WERI-Rb-1 (cell line): ENCODE measurements around the gene BCAR3.

Experiments
- DNase-seq: peaks from one replicate; pipeline ENCODE4 v3.0.0-alpha.2; 2020
- H3K27ac ChIP-seq: fragments of 250-450 bp; sonication (Bioruptor Pico); 2 replicates; pipeline ENCODE4 v1.5.1; 2020; ENCODE audit warnings: mild to moderate bottlenecking, moderate library complexity
- H3K27me3 ChIP-seq: fragments of 250-450 bp; sonication (Bioruptor Pico); 2 replicates; pipeline ENCODE4 v1.5.1; 2021; ENCODE audit warnings: mild to moderate bottlenecking, low read depth, moderate library complexity; ENCODE audit not compliant: insufficient read depth, severe bottlenecking
- H3K36me3 ChIP-seq: fragments of 250-450 bp; sonication (Bioruptor Pico); 2 replicates; pipeline ENCODE4 v1.5.1; 2020; ENCODE audit warnings: mild to moderate bottlenecking, moderate library complexity
- H3K4me3 ChIP-seq: 2 replicates; pipeline ENCODE4 v1.5.1; 2011; ENCODE audit warnings: low read depth, mild to moderate bottlenecking, control low read depth, low read length
- H3K9me3 ChIP-seq: fragments of 250-450 bp; sonication (Bioruptor Pico); 2 replicates; pipeline ENCODE4 v1.5.1; 2021; ENCODE audit warnings: mild to moderate bottlenecking, moderate library complexity; ENCODE audit not compliant: severe bottlenecking
- CTCF ChIP-seq: IDR thresholded peaks from 2 replicates; pipeline ENCODE4 v1.5.1; 2011; ENCODE audit warnings: low read depth, mild to moderate bottlenecking, control low read depth, inconsistent platforms, low read length

Gene BCAR3

GRCh38 chr1:93635614-93636543 lies 45.8 kb downstream of the BCAR3 start:
- no peak overlapping the region for H3K27ac ChIP-seq
- TF ChIP-seq CTCF = no peak
- H3K9me3 ChIP-seq = no peaks in the 10 kb centered on the region
- no peaks in the 10 kb centered on the region for H3K27me3 ChIP-seq
- H3K4me3 ChIP-seq = no peak overlapping the region
- no peaks in the 10 kb centered on the region for H3K36me3 ChIP-seq
- DNase-seq = no peak

GRCh38 chr1:93633313-93633712 lies 48.3 kb downstream of the BCAR3 start:
- Histone ChIP-seq H3K9me3 (no peaks in the 10 kb centered on the region), H3K27ac (no peak overlapping the region), H3K27me3 (no peaks in the 10 kb centered on the region), H3K4me3 (no peak overlapping the region), H3K36me3 (no peaks in the 10 kb centered on the region)
- TF ChIP-seq CTCF = no peak
- no peak for DNase-seq

- H3K4me3 ChIP-seq = no peak overlapping the region
- H3K9me3 ChIP-seq = no peaks in the 10 kb centered on the region
- DNase-seq = peak; percentile 51
- peak; percentile 62 for TF ChIP-seq CTCF
- H3K36me3 ChIP-seq = no peaks in the 10 kb centered on the region
- H3K27ac ChIP-seq = no peak overlapping the region
- no peaks in the 10 kb centered on the region for H3K27me3 ChIP-seq
Observed at GRCh38 chr1:93631626-93632365, 49.8 kb downstream of the BCAR3 start.

- H3K9me3 ChIP-seq = no peaks in the 10 kb centered on the region
- DNase-seq = no peak
- no peaks in the 10 kb centered on the region for H3K27me3 ChIP-seq
- no peaks in the 10 kb centered on the region for H3K36me3 ChIP-seq
- no peak overlapping the region for H3K4me3 ChIP-seq
- TF ChIP-seq CTCF = no peak
- H3K27ac ChIP-seq = no peak overlapping the region
Observed at GRCh38 chr1:93630168-93630567, 51.5 kb downstream of the BCAR3 start.

- H3K9me3 ChIP-seq = no peaks in the 10 kb centered on the region
- H3K27ac ChIP-seq = no peak overlapping the region
- TF ChIP-seq CTCF = peak; percentile 58
- no peak overlapping the region for H3K4me3 ChIP-seq
- no peaks in the 10 kb centered on the region for H3K27me3 ChIP-seq
- peak; percentile 28 for DNase-seq
- H3K36me3 ChIP-seq = no peaks in the 10 kb centered on the region
Observed at GRCh38 chr1:93629101-93630059, 52.3 kb downstream of the BCAR3 start.
